Kidney epithelial cell (primary cell): ENCODE results near the gene ABCA4. TPM values are rescaled to one million over a fixed set of nuclear protein-coding genes. Genes with fewer than 3 reads are reported as not detected.

ENCODE experiments used
- DNase-seq: peaks from one replicate; pipeline ENCODE4 v3.0.0-alpha.2; 2010; ENCODE audit warnings: low read depth
- H3K27me3 ChIP-seq: 2 replicates; pipeline ENCODE4 v1.6.0; 2011; ENCODE audit warnings: low read length; ENCODE audit not compliant: control insufficient read depth, insufficient read depth
- H3K36me3 ChIP-seq: 2 replicates; pipeline ENCODE4 v1.5.1; 2011; ENCODE audit warnings: low read length; ENCODE audit not compliant: control insufficient read depth, insufficient read depth
- H3K4me3 ChIP-seq: 2 replicates; pipeline ENCODE4 v1.5.1; 2011; ENCODE audit warnings: low read depth, mild to moderate bottlenecking, control low read depth, low read length
- total RNA-seq: library from RNA; depleted of rRNA; stranded (reverse); fragments of >200 nt; gene quantifications from 2 replicates; pipeline ENCODE4 v1.2.3, GENCODE V29; 2015
- TF ChIP-seq, protein P1 (sequence below): IDR thresholded peaks from 2 replicates; pipeline ENCODE4 v1.5.1; 2011; ENCODE audit warnings: mild to moderate bottlenecking, moderate library complexity, low read length, control low read depth, inconsistent platforms; ENCODE audit not compliant: insufficient read depth, poor library complexity, severe bottlenecking

Gene ABCA4
- total RNA-seq, 1 donor from 2014 or later = not detected

GRCh38 chr1:94058766-94059165, 62.2 kb downstream of the ABCA4 start:
- TF ChIP-seq, protein P1, sequence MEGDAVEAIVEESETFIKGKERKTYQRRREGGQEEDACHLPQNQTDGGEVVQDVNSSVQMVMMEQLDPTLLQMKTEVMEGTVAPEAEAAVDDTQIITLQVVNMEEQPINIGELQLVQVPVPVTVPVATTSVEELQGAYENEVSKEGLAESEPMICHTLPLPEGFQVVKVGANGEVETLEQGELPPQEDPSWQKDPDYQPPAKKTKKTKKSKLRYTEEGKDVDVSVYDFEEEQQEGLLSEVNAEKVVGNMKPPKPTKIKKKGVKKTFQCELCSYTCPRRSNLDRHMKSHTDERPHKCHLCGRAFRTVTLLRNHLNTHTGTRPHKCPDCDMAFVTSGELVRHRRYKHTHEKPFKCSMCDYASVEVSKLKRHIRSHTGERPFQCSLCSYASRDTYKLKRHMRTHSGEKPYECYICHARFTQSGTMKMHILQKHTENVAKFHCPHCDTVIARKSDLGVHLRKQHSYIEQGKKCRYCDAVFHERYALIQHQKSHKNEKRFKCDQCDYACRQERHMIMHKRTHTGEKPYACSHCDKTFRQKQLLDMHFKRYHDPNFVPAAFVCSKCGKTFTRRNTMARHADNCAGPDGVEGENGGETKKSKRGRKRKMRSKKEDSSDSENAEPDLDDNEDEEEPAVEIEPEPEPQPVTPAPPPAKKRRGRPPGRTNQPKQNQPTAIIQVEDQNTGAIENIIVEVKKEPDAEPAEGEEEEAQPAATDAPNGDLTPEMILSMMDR = no peak
- no peak for DNase-seq
- no peaks in the 10 kb centered on the region for H3K36me3 ChIP-seq
- no peaks in the 10 kb centered on the region for H3K27me3 ChIP-seq
- no peak overlapping the region for H3K4me3 ChIP-seq

DNA sequence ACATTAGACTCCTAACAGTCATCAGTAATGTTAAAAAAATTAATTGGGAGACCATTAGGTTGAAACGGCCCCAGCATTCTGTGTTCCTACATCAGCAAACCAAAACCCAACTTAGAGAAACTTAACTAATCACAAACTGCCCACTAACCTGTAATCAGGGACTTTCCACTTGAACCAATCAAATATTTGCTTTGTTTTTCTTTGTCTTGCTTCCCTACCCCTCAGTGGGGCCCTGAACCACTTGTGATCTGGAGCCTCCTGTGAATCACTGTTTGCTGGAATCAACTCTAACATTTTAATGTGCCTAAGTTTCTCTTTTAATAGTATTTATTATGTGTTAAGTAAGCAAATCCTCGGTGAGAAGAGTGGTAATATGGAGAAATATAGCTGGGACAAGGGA, 64.0 kb downstream of the ABCA4 start:
- Histone ChIP-seq H3K27me3 (no peaks in the 10 kb centered on the region), H3K4me3 (no peak overlapping the region), H3K36me3 (no peaks in the 10 kb centered on the region)
- no peak for DNase-seq
- TF ChIP-seq, protein P1 = no peak

- DNase-seq = no peak
- Histone ChIP-seq H3K4me3 (no peak overlapping the region), H3K27me3 (no peaks in the 10 kb centered on the region), H3K36me3 (no peaks in the 10 kb centered on the region)
- TF ChIP-seq, protein P1 = no peak
These were observed 64.8 kb downstream of the ABCA4 start for GRCh38 chr1:94056171-94056570.

- Histone ChIP-seq H3K4me3 (no peak overlapping the region), H3K36me3 (no peaks in the 10 kb centered on the region), H3K27me3 (no peaks in the 10 kb centered on the region)
- TF ChIP-seq, protein P1 = no peak
- DNase-seq = no peak
These were observed 65.4 kb downstream of the ABCA4 start for GRCh38 chr1:94055459-94056122.

- no peaks in the 10 kb centered on the region for H3K36me3 ChIP-seq
- H3K27me3 ChIP-seq = no peaks in the 10 kb centered on the region
- TF ChIP-seq, protein P1 = no peak
- DNase-seq = no peak
- H3K4me3 ChIP-seq = no peak overlapping the region
These were observed 70.3 kb downstream of the ABCA4 start for GRCh38 chr1:94050675-94051074.

DNA sequence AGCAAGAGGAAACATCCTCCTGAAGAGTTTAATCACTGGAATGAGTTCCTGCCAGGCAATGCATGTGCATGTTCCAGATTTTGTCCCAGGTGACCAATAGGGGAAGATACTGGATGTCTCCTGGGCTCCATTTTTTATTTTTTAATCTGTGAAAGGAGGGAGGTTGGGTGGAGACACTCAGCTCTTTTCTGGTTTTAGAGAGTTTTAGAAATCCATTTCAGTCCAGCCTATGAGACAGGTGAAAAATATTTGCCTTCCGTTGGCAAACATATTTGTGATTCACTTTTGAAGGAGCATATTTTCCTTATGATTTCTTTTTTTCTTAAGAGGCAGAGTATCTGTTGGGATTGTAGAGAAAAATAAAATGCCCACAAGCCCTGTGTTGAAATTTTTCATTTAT, 70.7 kb downstream of the ABCA4 start:
- H3K27me3 ChIP-seq = no peaks in the 10 kb centered on the region
- H3K36me3 ChIP-seq = no peaks in the 10 kb centered on the region
- TF ChIP-seq, protein P1 = no peak
- no peak for DNase-seq
- no peak overlapping the region for H3K4me3 ChIP-seq
